T-helper 17 cell (primary cell): ENCODE data around the gene ITPR1. TPM values are rescaled to one million over a fixed set of nuclear protein-coding genes. Genes with fewer than 3 reads are reported as not detected.

Experiments
- ATAC-seq: fragments of 150-1000 bp; cut with Tn5 transposase; 2 replicates; pipeline ENCODE4 v1.10.0; 2021; ENCODE audit warnings: mild to moderate bottlenecking, moderate library complexity
- DNase-seq, 3 donors: peaks; one replicate each; pipeline versions ENCODE4 v3.0.0 to v3.0.0-alpha.2; 2020 to 2021
- H3K9me3 ChIP-seq: one replicate; pipeline ENCODE4 v1.7.0; 2013; ENCODE audit warnings: low read length, mild to moderate bottlenecking; ENCODE audit not compliant: control insufficient read depth, poor library complexity, severe bottlenecking
- H3K27ac Mint-ChIP-seq: one replicate; pipeline ENCODE4 v1.8.0; 2022; ENCODE audit warnings: mild to moderate bottlenecking, moderate library complexity, mixed read lengths
- H3K27me3 Mint-ChIP-seq: one replicate; pipeline ENCODE4 v1.8.0; 2022; ENCODE audit warnings: mixed read lengths
- H3K36me3 Mint-ChIP-seq: one replicate; pipeline ENCODE4 v1.8.0; 2022; ENCODE audit warnings: low read depth, mixed read lengths
- H3K4me1 Mint-ChIP-seq: one replicate; pipeline ENCODE4 v1.8.0; 2022; ENCODE audit warnings: mild to moderate bottlenecking, mixed read lengths
- H3K4me3 Mint-ChIP-seq: one replicate; pipeline ENCODE4 v1.8.0; 2022; ENCODE audit warnings: mild to moderate bottlenecking, moderate library complexity, mixed read lengths
- total RNA-seq, 4 donors: library from RNA in 2 of 4; stranded (reverse) in 2 of 4; gene quantifications; one replicate each; pipeline ENCODE4 v1.2.3 and lab custom pipeline; 2022 to 2026

The ITPR1 gene
- total RNA-seq, 2 donors from 2014 or later: 92.0 to 102 TPM

DNA sequence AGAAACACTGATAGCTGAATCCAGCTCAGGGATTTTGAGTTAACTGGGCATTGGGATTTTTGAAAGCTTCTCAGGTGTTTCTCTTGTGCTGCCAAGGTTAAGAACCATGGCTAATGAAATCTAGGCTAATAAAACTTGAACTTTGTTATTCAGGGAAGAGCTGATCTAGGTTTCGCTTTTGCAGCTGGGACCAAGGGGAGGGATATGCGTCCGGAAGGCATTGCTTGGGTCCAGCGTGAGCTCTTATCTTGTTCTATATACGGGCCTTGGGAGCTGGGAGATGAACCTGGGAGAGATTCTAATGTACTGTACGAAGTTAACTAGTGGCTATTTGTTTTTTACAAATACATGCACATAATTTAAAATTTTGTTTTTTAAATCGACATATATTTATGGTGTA, 29.8 kb downstream of the ITPR1 start:
- H3K27ac Mint-ChIP-seq: no peak overlapping the region
- no peaks in the 10 kb centered on the region for H3K27me3 Mint-ChIP-seq
- peaks cover 46% of the 10 kb centered on the region for H3K4me1 Mint-ChIP-seq
- no peaks in the 10 kb centered on the region for H3K9me3 ChIP-seq
- ATAC-seq (no peak), DNase-seq (no peak)
- H3K4me3 Mint-ChIP-seq: no peak overlapping the region
- H3K36me3 Mint-ChIP-seq: peaks cover 6% of the 10 kb centered on the region

GRCh38 chr3:4523710-4524698, 30.9 kb downstream of the ITPR1 start:
- no peaks in the 10 kb centered on the region for H3K9me3 ChIP-seq
- Mint-ChIP-seq H3K36me3 (peaks cover 6% of the 10 kb centered on the region), H3K27ac (no peak overlapping the region), H3K4me1 (peaks cover 38% of the 10 kb centered on the region), H3K27me3 (no peaks in the 10 kb centered on the region), H3K4me3 (no peak overlapping the region)
- DNase-seq (no peak), ATAC-seq (no peak)

- ATAC-seq (no peak), DNase-seq (no peak)
- Mint-ChIP-seq H3K27me3 (no peaks in the 10 kb centered on the region), H3K36me3 (peaks cover 6% of the 10 kb centered on the region), H3K27ac (no peak overlapping the region), H3K4me3 (no peak overlapping the region), H3K4me1 (peaks cover 28% of the 10 kb centered on the region)
- no peaks in the 10 kb centered on the region for H3K9me3 ChIP-seq
Measured at GRCh38 chr3:4525560-4526223, 32.5 kb downstream of the ITPR1 start.

DNA sequence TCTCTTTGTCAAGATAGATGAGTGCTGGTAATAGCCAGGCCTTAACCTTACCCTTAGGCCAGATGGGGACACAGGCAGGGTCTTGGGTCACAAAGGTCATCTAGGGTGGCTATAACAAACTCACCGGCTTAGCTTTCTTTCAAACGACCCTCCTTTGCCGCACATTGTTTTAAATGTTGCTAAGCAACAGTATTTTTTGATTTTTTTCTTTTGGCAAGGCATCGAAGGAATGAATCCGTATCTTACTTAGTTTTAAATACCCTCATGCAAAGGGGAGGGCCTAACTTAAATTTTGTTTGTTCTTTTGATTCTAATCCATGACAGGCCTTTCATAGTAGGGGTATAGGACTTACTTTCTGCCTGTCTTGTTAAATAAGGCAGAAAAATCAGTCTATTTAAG, 35.2 kb downstream of the ITPR1 start:
- peaks cover 31% of the 10 kb centered on the region for H3K4me1 Mint-ChIP-seq
- no peak overlapping the region for H3K4me3 Mint-ChIP-seq
- no peak overlapping the region for H3K27ac Mint-ChIP-seq

DNA sequence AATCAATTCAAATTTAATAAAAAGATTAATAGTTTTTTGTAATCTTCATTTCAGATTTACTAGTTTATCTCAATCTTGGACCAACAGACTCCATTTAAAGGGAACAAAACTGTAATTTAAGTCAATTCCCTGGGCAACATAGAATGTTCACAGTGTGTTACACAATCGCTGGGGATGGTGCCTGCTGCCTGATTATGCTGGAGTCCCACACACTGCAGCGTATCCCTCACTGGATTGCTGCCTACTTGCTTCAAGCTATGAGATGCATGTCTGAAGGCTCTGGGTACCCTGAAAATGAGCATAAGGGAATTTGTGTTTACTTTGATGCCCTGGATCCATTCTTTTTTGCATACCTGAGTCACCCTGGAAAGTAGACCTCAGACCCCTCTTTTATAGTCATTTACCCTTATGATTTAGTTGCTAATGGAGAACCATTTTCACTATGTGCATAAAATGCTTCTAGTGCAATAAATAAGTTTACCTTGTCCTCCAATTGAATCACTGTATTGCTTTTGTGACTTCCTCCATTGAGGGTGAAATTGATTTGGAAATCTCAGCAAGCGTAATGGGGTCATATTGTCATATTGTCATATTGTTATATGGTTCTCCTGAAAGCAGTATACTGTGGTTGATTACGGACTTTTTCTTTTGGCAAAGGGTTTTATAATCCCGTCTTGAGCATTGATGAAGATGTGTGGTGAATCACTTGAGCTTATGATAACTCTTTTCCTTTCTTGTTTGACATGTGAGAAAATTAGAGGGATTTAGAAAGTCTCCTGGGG, 35.9 kb downstream of the ITPR1 start:
- H3K9me3 ChIP-seq: no peaks in the 10 kb centered on the region
- Mint-ChIP-seq H3K27me3 (no peaks in the 10 kb centered on the region), H3K36me3 (no peaks in the 10 kb centered on the region), H3K4me3 (no peak overlapping the region), H3K4me1 (peaks cover 26% of the 10 kb centered on the region), H3K27ac (no peak overlapping the region)
- DNase-seq (no peak), ATAC-seq (no peak)

More for the DNA sequence above, 35.2 kb downstream of the ITPR1 start:
- DNase-seq (no peak), ATAC-seq (no peak)
- Mint-ChIP-seq H3K27me3 (no peaks in the 10 kb centered on the region), H3K36me3 (peaks cover 3% of the 10 kb centered on the region)
- H3K9me3 ChIP-seq: no peaks in the 10 kb centered on the region

GRCh38 chr3:4529876-4530588, 36.9 kb downstream of the ITPR1 start:
- Mint-ChIP-seq H3K4me3 (no peak overlapping the region), H3K27ac (peak overlapping the region; percentile 45), H3K36me3 (no peaks in the 10 kb centered on the region), H3K27me3 (no peaks in the 10 kb centered on the region), H3K4me1 (peaks cover 25% of the 10 kb centered on the region)
- no peak for ATAC-seq
- H3K9me3 ChIP-seq: no peaks in the 10 kb centered on the region
- no peak for DNase-seq

- Mint-ChIP-seq H3K27me3 (no peaks in the 10 kb centered on the region), H3K4me3 (no peak overlapping the region), H3K27ac (peak overlapping the region; percentile 37), H3K4me1 (peaks cover 19% of the 10 kb centered on the region), H3K36me3 (no peaks in the 10 kb centered on the region)
- no peaks in the 10 kb centered on the region for H3K9me3 ChIP-seq
- ATAC-seq (no peak), DNase-seq (no peak)
Measured at GRCh38 chr3:4531478-4532025, 38.4 kb downstream of the ITPR1 start.

DNA sequence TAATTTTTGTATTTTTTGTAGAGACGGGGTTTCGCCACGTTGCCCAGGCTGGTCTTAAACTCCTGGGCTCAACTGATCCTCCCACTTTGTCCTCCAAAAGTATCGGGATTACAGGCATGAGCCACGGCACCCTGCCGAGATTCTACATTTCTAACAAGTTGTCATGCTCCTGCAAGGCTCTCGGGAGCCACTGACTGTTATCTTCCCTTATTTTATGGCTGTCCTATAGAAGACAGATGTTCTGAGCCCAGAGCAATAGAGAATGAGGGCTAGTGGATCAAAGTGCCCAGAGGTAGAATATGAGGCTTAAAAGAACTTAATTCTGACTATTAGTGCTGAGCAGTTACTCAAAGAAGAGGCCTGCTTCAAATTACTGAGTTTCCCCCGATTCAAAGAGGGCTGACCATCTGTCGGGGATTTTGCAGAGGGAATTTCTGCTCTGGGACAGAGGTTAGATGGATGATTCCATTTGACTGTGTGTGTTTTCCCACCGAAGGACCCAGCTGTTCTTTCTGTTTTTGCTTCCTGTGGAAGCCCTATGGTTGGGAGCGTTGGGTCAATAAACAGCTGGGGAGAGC, 39.5 kb downstream of the ITPR1 start:
- no peak for ATAC-seq
- H3K4me3 Mint-ChIP-seq: no peak overlapping the region
- H3K27ac Mint-ChIP-seq: no peak overlapping the region
- H3K4me1 Mint-ChIP-seq: peaks cover 17% of the 10 kb centered on the region
- no peaks in the 10 kb centered on the region for H3K27me3 Mint-ChIP-seq
- no peaks in the 10 kb centered on the region for H3K36me3 Mint-ChIP-seq
- no peaks in the 10 kb centered on the region for H3K9me3 ChIP-seq
- no peak for DNase-seq

DNA sequence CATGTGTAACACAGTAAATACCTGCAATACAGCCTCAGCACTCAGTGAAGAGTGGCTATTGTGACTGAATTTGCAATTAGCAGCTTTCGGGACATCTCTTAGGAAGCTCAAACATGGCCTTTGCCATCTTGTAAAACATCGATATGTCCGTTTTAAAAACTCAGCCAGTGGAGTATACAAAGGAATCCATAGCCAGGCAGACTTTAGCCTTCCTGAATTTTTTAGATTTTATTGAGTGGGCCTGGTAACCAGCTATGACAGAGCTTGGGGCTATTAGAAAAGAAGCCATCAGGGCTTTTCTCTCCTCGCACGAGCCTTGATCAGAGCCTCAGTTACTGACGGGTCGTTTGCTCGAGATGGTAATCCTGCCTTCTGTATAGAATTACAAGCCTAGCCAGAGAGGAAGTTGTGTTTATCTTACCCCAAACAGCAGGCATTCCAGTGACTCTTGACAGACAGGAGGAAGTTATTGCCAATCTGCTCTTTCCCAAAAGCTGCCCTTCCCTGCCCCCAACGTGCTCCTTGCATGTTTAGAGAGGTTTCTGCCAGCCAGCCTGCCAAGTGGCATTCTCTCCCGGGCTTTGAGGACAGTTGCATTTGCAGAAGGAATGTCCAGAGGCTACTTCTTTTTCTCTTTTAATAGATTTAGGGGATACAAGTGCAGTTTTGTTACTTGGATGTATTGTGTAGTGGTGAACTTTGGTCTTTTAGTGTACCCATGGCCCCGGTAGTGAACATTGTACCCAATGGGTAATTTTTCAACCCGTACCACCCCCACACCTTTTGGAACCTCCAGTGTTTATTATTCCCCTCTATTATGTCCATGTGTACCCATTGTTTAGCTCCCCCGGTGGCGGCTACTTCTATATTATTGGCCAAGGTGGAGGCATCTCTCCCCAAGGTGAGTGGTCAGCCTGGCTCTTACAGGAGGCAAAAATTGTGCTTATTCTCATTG, 40.6 kb downstream of the ITPR1 start:
- Mint-ChIP-seq H3K4me1 (peaks cover 13% of the 10 kb centered on the region), H3K27me3 (no peaks in the 10 kb centered on the region)
- no peak for ATAC-seq

GRCh38 chr3:4534906-4535305, 41.8 kb downstream of the ITPR1 start:
- Mint-ChIP-seq H3K36me3 (peaks cover 2% of the 10 kb centered on the region), H3K27ac (no peak overlapping the region), H3K27me3 (no peaks in the 10 kb centered on the region), H3K4me3 (no peak overlapping the region), H3K4me1 (peaks cover 13% of the 10 kb centered on the region)
- ATAC-seq (no peak), DNase-seq (no peak)
- H3K9me3 ChIP-seq: no peaks in the 10 kb centered on the region

More for the DNA sequence above, 40.6 kb downstream of the ITPR1 start:
- DNase-seq: no peak
- Mint-ChIP-seq H3K27ac (no peak overlapping the region), H3K4me3 (no peak overlapping the region), H3K36me3 (peaks cover 2% of the 10 kb centered on the region)
- no peaks in the 10 kb centered on the region for H3K9me3 ChIP-seq

DNA sequence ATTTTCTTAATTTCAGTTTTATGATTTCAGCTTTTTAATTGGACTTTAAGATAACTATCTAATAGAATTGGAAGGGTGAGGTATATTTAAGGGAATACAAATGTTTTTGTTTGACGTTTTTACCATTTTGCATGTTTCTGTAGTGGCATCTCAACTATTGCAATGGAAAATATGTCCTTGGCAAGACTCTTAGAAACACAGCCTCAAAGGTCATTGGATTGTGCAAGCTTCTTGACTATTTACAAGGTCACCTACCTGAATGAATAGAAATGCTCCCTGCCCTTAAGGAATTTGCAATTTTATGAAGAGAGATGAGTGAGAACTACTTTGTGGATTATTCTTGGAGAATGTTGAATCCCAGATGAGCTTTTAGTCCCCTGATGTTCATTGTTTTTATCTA, 43.1 kb downstream of the ITPR1 start:
- DNase-seq: no peak
- H3K9me3 ChIP-seq: no peaks in the 10 kb centered on the region
- Mint-ChIP-seq H3K4me3 (no peak overlapping the region), H3K27ac (no peak overlapping the region), H3K27me3 (no peaks in the 10 kb centered on the region), H3K36me3 (peaks cover 2% of the 10 kb centered on the region), H3K4me1 (peaks cover 9% of the 10 kb centered on the region)
- ATAC-seq: no peak
